HepG2 (cell line): ENCODE data around the gene DMXL2. TPM values are rescaled to one million over a fixed set of nuclear protein-coding genes. Genes with fewer than 3 reads are reported as not detected.

Experiments
- FOSL2 ChIP-seq: sonication (generic); formaldehyde crosslinking; IDR thresholded peaks from 2 replicates; pipeline ENCODE4 v1.4.0; 2020; ENCODE audit warnings: missing genetic modification reagents
- GATA4 ChIP-seq: sonication (generic); IDR thresholded peaks from 2 replicates; pipeline ENCODE4 v1.6.1; 2016; ENCODE audit warnings: antibody characterized with exemption, low read depth, borderline replicate concordance
- HBP1 ChIP-seq: IDR thresholded peaks from 2 replicates; pipeline ENCODE4 v1.6.1; 2016; ENCODE audit warnings: low read depth, control low read depth
- HDAC2 ChIP-seq: sonication (generic); formaldehyde crosslinking; IDR thresholded peaks from 2 replicates; pipeline ENCODE4 v1.4.0; 2020; ENCODE audit warnings: missing genetic modification reagents
- RBM39 ChIP-seq: fragments of 200-400 bp; formaldehyde crosslinking; IDR thresholded peaks from one replicate; pipeline ENCODE4 v1.6.1; 2018; ENCODE audit warnings: antibody characterized with exemption, mild to moderate bottlenecking, low read depth, low read length; ENCODE audit not compliant: poor library complexity, severe bottlenecking
- REXO4 ChIP-seq: sonication (generic); formaldehyde crosslinking; IDR thresholded peaks from 2 replicates; pipeline ENCODE4 v1.8.0; 2022; ENCODE audit warnings: missing genetic modification reagents, mild to moderate bottlenecking, borderline replicate concordance
- SP1 ChIP-seq, 2 experiments: fragments of 450-650 bp in 1 of 2; sonication (generic) in 1 of 2; formaldehyde crosslinking in 1 of 2; IDR thresholded peaks; 2 replicates each; pipeline versions ENCODE4 v1.4.0 to v1.6.1; 2016 to 2020; ENCODE audit warnings: missing genetic modification reagents in 1 of 2
- ZMAT5 ChIP-seq: sonication (generic); formaldehyde crosslinking; IDR thresholded peaks from 2 replicates; pipeline ENCODE4 v1.5.0; 2020; ENCODE audit warnings: mild to moderate bottlenecking, low read depth, missing genetic modification reagents, borderline replicate concordance
- ZNF382 ChIP-seq: sonication (generic); formaldehyde crosslinking; IDR thresholded peaks from 2 replicates; pipeline ENCODE4 v1.5.0; 2020; ENCODE audit warnings: missing genetic modification reagents, mild to moderate bottlenecking, borderline replicate concordance
- ZNF414 ChIP-seq: sonication (generic); formaldehyde crosslinking; IDR thresholded peaks from 2 replicates; pipeline ENCODE4 v1.5.0; 2020; ENCODE audit warnings: missing genetic modification reagents
- ZNF646 ChIP-seq: sonication (generic); formaldehyde crosslinking; IDR thresholded peaks from 2 replicates; pipeline ENCODE4 v1.9.0; 2021; ENCODE audit warnings: mild to moderate bottlenecking, missing genetic modification reagents
- ZNF782 ChIP-seq: sonication (generic); formaldehyde crosslinking; IDR thresholded peaks from 2 replicates; pipeline ENCODE4 v1.4.0; 2020; ENCODE audit warnings: missing genetic modification reagents, mild to moderate bottlenecking, borderline replicate concordance
- ZNF790 ChIP-seq: sonication (generic); formaldehyde crosslinking; IDR thresholded peaks from 2 replicates; pipeline ENCODE4 v1.8.0; 2022; ENCODE audit warnings: missing genetic modification reagents, mild to moderate bottlenecking, borderline replicate concordance
- ZSCAN29 ChIP-seq: sonication (generic); formaldehyde crosslinking; conservative IDR thresholded peaks from 2 replicates; pipeline ENCODE4 v1.4.0; 2020; ENCODE audit warnings: mild to moderate bottlenecking, missing genetic modification reagents
- polyA plus RNA-seq, 8 experiments: library from polyadenylated mRNA; depleted of rRNA in 3 of 8; stranded (reverse) in 7 of 8; unstranded in 1 of 8; fragments of >200 nt; fragmentation: Illumina TruSeq in 4 of 8; extraction: Trizol in 4 of 8; gene quantifications; 2 replicates each; pipeline versions ENCODE4 v1.2.1 to v1.2.3, GENCODE V29; 2011 to 2016; ENCODE audit warnings: low read depth in 4 of 8, missing spikeins in 1 of 8, mixed read lengths in 1 of 8; ENCODE audit not compliant: insufficient read depth in 1 of 8
- total RNA-seq, 5 experiments: library from RNA; depleted of rRNA; stranded (reverse); fragments of >200 nt; fragmentation: Illumina TruSeq; extraction: Trizol; gene quantifications; 2 replicates each; pipeline ENCODE4 v1.2.3, GENCODE V29; 2016; ENCODE audit warnings: low read depth in 1 of 5
- TF ChIP-seq, protein P1 (sequence below): sonication (generic); formaldehyde crosslinking; conservative IDR thresholded peaks from 2 replicates; pipeline ENCODE4 v1.8.0; 2022; ENCODE audit warnings: mild to moderate bottlenecking, moderate library complexity, missing genetic modification reagents
- TF ChIP-seq, protein P2 (sequence below): sonication (generic); formaldehyde crosslinking; IDR thresholded peaks from 2 replicates; pipeline ENCODE4 v1.8.0; 2023; ENCODE audit warnings: mild to moderate bottlenecking, missing genetic modification reagents

Gene DMXL2
- total and polyA plus RNA-seq, 2 of the 13 experiments (the other 11 are each of a cell fraction or from before 2014, with no cell fraction given) = 11.6 to 15.3 TPM

GRCh38 chr15:51622604-51623370, at the start of gene DMXL2 (continued):
- TF ChIP-seq HDAC2 (CRISPR knock-in tag) (no peak), SP1 (IDR thresholded peaks at IDR 0.05) (no peak), SP1 (CRISPR knock-in tag; IDR thresholded peaks at IDR 0.05) (no peak), GATA4 (no peak), HBP1 (CRISPR knock-in tag) (no peak), ZMAT5 (CRISPR knock-in tag) (no peak), ZNF782 (no peak), ZNF414 (CRISPR knock-in tag) (no peak), ZNF646 (CRISPR knock-in tag) (no peak), ZSCAN29 (CRISPR knock-in tag) (peak; percentile 65; the same call in 1 of the 2 replicates), REXO4 (CRISPR knock-in tag) (no peak), ZNF382 (CRISPR knock-in tag) (no peak), ZNF790 (CRISPR knock-in tag) (no peak), FOSL2 (CRISPR knock-in tag) (0 out of 2 replicates have a peak, but pooled peaks have one; percentile 24), RBM39 (peak; percentile 72)
- TF ChIP-seq, protein P1, sequence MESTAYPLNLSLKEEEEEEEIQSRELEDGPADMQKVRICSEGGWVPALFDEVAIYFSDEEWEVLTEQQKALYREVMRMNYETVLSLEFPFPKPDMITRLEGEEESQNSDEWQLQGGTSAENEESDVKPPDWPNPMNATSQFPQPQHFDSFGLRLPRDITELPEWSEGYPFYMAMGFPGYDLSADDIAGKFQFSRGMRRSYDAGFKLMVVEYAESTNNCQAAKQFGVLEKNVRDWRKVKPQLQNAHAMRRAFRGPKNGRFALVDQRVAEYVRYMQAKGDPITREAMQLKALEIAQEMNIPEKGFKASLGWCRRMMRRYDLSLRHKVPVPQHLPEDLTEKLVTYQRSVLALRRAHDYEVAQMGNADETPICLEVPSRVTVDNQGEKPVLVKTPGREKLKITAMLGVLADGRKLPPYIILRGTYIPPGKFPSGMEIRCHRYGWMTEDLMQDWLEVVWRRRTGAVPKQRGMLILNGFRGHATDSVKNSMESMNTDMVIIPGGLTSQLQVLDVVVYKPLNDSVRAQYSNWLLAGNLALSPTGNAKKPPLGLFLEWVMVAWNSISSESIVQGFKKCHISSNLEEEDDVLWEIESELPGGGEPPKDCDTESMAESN (CRISPR knock-in tag) = peak; percentile 95
- TF ChIP-seq, protein P2, sequence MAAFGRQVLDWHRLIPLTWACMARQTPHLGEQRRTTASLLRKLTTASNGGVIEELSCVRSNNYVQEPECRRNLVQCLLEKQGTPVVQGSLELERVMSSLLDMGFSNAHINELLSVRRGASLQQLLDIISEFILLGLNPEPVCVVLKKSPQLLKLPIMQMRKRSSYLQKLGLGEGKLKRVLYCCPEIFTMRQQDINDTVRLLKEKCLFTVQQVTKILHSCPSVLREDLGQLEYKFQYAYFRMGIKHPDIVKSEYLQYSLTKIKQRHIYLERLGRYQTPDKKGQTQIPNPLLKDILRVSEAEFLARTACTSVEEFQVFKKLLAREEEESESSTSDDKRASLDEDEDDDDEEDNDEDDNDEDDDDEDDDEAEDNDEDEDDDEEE (CRISPR knock-in tag) = peak; percentile 88
